Measurements from ENCODE around the gene FARSA.
"Not testable (repeated sequence)": the region's sequence is repeated elsewhere in the genome, so short reads cannot be mapped to it uniquely, and the experiment has no call there.

FARSA gene

GRCh38 chr19:12953799-12954611, 20.5 kb upstream of the FARSA start:
- DNase-seq (ENCODE audit: low read depth): no peak

GRCh38 chr19:12953138-12953798, 19.8 kb upstream of the FARSA start:
- no peak for DNase-seq (ENCODE audit: low read depth)

GRCh38 chr19:12952488-12953137, 19.1 kb upstream of the FARSA start:
- no peak for DNase-seq (ENCODE audit: low read depth)

- DNase-seq (ENCODE audit: low read depth): not testable (repeated sequence)
Measured at GRCh38 chr19:12952050-12952449, 18.5 kb upstream of the FARSA start.

- no peak for DNase-seq (ENCODE audit: low read depth)
Measured at GRCh38 chr19:12949363-12950283, 16.1 kb upstream of the FARSA start.

- DNase-seq (ENCODE audit: low read depth): no peak
Measured at GRCh38 chr19:12948612-12949362, 15.3 kb upstream of the FARSA start.

GRCh38 chr19:12947702-12948611, 14.4 kb upstream of the FARSA start:
- no peak for DNase-seq (ENCODE audit: low read depth)

- no peak for DNase-seq (ENCODE audit: low read depth)
Measured at GRCh38 chr19:12946731-12947496, 13.4 kb upstream of the FARSA start.

GRCh38 chr19:12946092-12946721, 12.7 kb upstream of the FARSA start:
- no peak for DNase-seq (ENCODE audit: low read depth)

GRCh38 chr19:12945479-12946091, 12.1 kb upstream of the FARSA start, which contains the start of gene RAD23A:
RAD23A (plus strand) TSS chr19:12945862; CDS start chr19:12945949, 87 bp downstream.
- DNase-seq (ENCODE audit: low read depth): peak; percentile 99

GRCh38 chr19:12944104-12944674, 10.7 kb upstream of the FARSA start:
- DNase-seq (ENCODE audit: low read depth): no peak

GRCh38 chr19:12943437-12944044, 10.0 kb upstream of the FARSA start:
- no peak for DNase-seq (ENCODE audit: low read depth)

GRCh38 chr19:12940897-12941296, 7.4 kb upstream of the FARSA start:
- DNase-seq (ENCODE audit: low read depth): no peak

- DNase-seq (ENCODE audit: low read depth): no peak
Measured at GRCh38 chr19:12939975-12940423, 6.5 kb upstream of the FARSA start.

- DNase-seq (ENCODE audit: low read depth): no peak
Measured at GRCh38 chr19:12938779-12939601, 5.5 kb upstream of the FARSA start.
